Activated T-cell treated with anti-CD3 and anti-CD28 coated beads, Interleukin-2, amount 50 U/mL, for 4 hours (primary cell): ENCODE measurements around the gene AP3S2. TPM values are rescaled to one million over a fixed set of nuclear protein-coding genes. Genes with fewer than 3 reads are reported as not detected.

Experiments used
- ATAC-seq, 2 donors: fragments of 200-7000 bp; cut with Tn5 transposase; one replicate each; pipeline ENCODE4 v1.10.0; 2021
- DNase-seq: peaks from one replicate; pipeline ENCODE4 v3.0.0-alpha.2; 2020
- H3K27me3 Mint-ChIP-seq: one replicate; pipeline ENCODE4 v1.8.0; 2021; ENCODE audit warnings: low read depth, mixed read lengths
- H3K36me3 Mint-ChIP-seq: one replicate; pipeline ENCODE4 v1.8.0; 2022; ENCODE audit warnings: mixed read lengths; ENCODE audit not compliant: insufficient read depth
- H3K4me1 Mint-ChIP-seq: one replicate; pipeline ENCODE4 v1.8.0; 2021; ENCODE audit warnings: low read depth, mixed read lengths
- H3K4me3 Mint-ChIP-seq: one replicate; pipeline ENCODE4 v1.8.0; 2021; ENCODE audit warnings: mild to moderate bottlenecking, moderate library complexity, mixed read lengths
- H3K9me3 Mint-ChIP-seq: one replicate; pipeline ENCODE4 v1.8.0; 2021; ENCODE audit warnings: mixed read lengths
- total RNA-seq, 3 donors: library from RNA; stranded (reverse); gene quantifications; one replicate each; pipeline ENCODE4 v1.2.1, GENCODE V29; 2021

AP3S2 gene
- total RNA-seq, 3 donors from 2014 or later: 15.2 to 17.4 (median 17.1) TPM

- no peak for DNase-seq
- H3K9me3 Mint-ChIP-seq: no peaks in the 10 kb centered on the region
- H3K4me1 Mint-ChIP-seq: peaks cover 8% of the 10 kb centered on the region
- H3K36me3 Mint-ChIP-seq: no peaks in the 10 kb centered on the region
- H3K27me3 Mint-ChIP-seq: peaks cover 54% of the 10 kb centered on the region
- H3K4me3 Mint-ChIP-seq: peak overlapping the region; percentile 54
- no peak for ATAC-seq
These were observed 80.2 kb downstream of the AP3S2 start for GRCh38 chr15:89813381-89814111.

DNA sequence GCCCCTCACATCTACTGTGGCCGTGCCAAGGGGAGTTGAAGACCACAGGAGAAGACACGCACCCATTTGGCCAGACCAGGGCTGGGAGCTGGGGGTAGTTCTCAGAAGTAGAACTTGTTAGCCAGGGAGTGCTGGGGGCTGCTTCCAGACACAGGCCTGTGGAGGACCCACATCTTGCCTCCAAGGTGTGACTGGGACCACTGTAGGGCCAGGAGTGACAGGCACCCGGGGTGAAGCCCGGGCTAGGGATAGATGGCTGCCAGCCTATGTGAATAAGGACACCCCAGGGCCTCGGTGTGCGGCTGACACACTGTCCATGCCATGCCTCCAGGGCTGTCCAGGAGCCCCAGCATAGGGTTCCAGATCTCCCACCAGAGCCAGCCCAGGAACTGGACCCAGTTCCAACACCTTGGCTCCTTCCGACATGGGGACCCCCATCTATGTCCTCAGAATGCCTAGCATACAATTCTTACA is 80.9 kb downstream of the AP3S2 start:
- ATAC-seq (no peak), DNase-seq (no peak)
- Mint-ChIP-seq H3K27me3 (peaks cover 48% of the 10 kb centered on the region), H3K4me3 (no peak overlapping the region), H3K4me1 (peaks cover 8% of the 10 kb centered on the region), H3K9me3 (no peaks in the 10 kb centered on the region), H3K36me3 (no peaks in the 10 kb centered on the region)

DNA sequence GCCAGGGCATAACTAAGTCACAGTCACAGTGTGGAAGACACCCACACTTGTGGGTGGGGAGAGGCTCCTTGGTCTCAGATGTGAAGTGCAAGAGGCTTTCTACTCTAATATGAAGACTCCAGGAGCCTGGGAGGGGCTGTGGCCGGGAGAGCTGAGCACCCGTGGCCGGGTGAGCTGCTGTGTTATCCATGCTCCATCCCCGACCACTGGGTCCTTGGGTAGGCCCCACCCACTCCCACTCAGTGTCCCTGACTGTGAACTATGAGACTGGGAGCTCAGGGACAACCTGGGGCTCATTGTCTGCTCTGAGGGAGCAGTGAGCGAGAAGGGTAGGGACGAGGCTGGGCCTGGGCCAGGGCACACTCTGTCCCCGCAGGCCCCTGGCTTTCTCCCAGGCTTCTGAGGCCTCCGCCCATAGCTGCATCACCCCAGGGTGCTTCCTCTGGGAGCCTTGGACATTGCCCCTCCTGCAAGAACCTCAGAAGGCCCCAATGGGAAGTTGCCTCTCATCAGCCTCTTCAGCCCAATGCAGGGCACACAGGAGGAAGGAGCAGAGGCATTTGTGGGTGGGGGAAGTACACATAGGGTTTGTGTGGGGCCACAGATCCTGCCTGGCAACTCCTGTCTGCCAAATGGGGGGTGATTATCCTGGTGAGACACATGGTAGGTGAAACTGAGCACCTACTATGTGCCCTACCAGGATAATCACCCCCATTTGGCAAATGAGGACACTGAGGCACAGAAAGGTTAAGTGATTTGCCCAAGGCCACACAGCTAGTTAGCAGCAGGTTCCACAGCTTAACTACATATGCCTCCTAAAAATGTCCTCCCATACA is 81.6 kb downstream of the AP3S2 start:
- Mint-ChIP-seq H3K4me1 (peaks cover 8% of the 10 kb centered on the region), H3K27me3 (peaks cover 42% of the 10 kb centered on the region), H3K4me3 (no peak overlapping the region), H3K36me3 (no peaks in the 10 kb centered on the region), H3K9me3 (no peaks in the 10 kb centered on the region)
- ATAC-seq: no peak
- DNase-seq: no peak

DNA sequence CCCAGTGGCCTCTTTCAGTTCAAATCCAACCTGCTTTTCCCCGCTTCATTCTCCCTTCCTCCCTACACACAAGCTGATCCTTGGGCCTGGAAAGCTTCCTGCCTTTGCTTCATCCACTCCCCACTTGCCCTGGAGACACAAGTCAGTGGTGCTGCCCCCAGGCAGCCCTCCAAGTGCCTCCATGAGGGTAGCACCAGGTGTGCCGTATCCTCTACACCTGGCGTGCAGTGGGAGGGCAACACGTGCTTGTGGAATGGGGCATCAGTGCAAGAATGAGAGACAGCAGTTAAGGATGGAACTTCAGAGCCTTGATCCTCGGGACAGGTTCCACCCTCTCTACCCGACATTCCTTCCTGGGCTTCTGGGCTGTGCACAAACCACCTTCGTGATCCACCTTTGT is 83.0 kb downstream of the AP3S2 start:
- ATAC-seq: no peak
- Mint-ChIP-seq H3K36me3 (no peaks in the 10 kb centered on the region), H3K4me1 (peaks cover 7% of the 10 kb centered on the region), H3K27me3 (peaks cover 31% of the 10 kb centered on the region), H3K4me3 (no peak overlapping the region), H3K9me3 (no peaks in the 10 kb centered on the region)
- DNase-seq: no peak

DNA sequence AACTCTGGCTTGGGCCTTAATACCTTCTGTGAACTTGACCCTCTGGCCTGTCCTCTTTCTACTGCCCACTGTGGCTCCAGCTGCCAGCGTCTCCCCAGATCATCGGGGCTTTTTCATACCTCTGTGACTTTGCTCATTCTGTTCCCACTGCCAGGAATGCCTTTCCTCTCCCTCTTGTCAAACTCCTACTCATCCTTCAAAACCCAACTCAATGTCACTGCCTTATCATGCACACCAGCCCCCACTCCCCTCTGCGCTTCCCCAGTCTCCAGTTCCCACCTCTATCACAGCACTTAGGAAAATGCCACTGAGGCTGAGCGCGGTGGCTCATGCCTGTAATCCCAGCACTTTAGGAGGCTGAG is 84.0 kb downstream of the AP3S2 start:
- DNase-seq (no peak), ATAC-seq (no peak)
- H3K4me1 Mint-ChIP-seq: peaks cover 3% of the 10 kb centered on the region
- no peaks in the 10 kb centered on the region for H3K36me3 Mint-ChIP-seq
- peaks cover 22% of the 10 kb centered on the region for H3K27me3 Mint-ChIP-seq
- no peak overlapping the region for H3K4me3 Mint-ChIP-seq
- H3K9me3 Mint-ChIP-seq: no peaks in the 10 kb centered on the region

DNA sequence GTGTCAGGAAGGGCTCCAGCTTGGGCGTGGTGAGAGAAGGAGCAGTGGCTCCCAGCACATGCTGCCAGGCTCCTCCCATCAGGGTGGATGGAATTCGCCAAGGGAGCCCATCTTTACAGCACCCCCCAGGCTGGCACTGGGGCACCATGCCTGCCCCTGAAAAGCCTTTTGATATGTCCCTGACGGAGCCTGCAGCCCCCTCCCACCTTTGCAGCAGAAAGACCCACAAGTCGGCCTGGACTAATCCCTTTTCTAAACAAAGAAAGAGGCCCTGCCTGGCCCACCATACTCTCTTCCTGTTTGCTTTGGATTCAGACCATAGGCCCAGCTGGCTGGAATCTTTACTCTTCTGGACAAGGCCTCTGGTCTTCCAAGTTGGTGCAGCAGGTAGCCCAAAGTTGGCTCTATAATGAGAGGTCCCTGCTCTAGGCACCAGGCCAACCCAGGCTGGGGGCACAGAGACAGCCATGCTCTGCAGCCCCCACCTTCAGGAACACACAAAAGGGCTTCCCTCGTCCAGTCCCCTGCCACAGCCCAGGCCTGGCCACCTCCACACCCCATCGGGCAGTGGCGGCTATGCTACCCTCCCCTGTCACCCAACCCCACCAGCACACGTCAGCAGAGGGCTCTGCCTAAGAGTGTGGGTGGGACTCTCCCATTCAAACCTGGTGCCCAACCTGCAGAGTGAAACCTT is 84.6 kb downstream of the AP3S2 start:
- ATAC-seq (no peak), DNase-seq (no peak)
- Mint-ChIP-seq H3K4me1 (peaks cover 3% of the 10 kb centered on the region), H3K36me3 (no peaks in the 10 kb centered on the region), H3K27me3 (peaks cover 22% of the 10 kb centered on the region), H3K9me3 (no peaks in the 10 kb centered on the region), H3K4me3 (no peak overlapping the region)

DNA sequence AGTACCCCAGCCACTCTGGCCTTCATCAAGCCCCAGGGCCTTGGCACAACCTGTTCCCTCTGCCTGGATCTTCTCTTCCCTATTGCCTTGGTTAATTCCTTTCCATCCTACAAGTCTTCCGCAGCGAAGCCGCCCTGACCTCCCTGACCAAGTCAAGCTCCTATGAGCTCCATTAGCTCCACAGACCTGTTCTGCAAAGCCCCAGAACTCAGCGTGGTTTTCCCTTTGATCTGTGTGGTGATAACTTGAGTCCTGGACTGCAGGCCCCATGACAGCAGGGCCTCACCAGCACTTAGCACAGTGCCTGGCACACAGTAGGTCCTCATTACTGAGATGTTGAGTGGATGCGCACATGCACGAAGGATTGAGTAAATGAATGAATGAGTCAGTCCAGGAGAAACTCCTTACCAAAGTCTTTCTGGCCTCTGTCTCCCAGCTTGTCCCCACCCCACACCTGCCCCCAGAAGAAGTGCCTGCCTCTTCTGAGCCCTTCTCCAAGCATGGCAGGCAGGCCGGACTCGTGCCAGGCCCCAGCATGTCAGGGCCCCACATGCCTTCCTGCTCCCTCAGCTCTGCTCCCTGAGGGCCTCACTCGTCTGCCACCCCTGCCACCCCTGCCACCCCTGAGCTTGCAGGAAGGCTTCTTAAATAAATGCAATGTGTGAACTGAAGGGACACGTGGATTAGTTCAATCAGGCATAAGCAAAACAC is 85.5 kb downstream of the AP3S2 start:
- DNase-seq (no peak), ATAC-seq (no peak)

DNA sequence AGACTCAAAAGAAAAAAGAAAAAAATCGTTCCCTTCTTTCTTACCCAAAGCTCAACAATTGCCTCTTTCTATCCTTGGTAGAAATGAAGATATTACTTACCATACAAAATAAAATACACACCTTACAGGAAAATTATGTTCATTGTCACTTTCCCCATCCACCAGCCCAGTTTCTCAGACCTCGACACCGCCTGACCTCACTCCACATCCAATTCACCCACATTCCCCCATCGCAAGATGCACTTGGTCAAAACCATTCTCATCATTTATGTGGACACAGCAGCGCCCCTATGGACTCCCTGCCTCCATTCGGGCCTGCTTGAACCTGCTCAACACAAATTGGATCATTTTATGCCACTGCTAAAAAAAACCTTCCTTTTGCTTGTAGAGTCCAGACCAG is 86.1 kb downstream of the AP3S2 start:
- H3K9me3 Mint-ChIP-seq: no peaks in the 10 kb centered on the region
- ATAC-seq (no peak), DNase-seq (no peak)
- no peaks in the 10 kb centered on the region for H3K36me3 Mint-ChIP-seq
- no peaks in the 10 kb centered on the region for H3K4me1 Mint-ChIP-seq
- no peak overlapping the region for H3K4me3 Mint-ChIP-seq
- peaks cover 13% of the 10 kb centered on the region for H3K27me3 Mint-ChIP-seq

More for the DNA sequence above, 85.5 kb downstream of the AP3S2 start:
- Mint-ChIP-seq H3K27me3 (peaks cover 19% of the 10 kb centered on the region), H3K36me3 (no peaks in the 10 kb centered on the region), H3K4me1 (no peaks in the 10 kb centered on the region), H3K9me3 (no peaks in the 10 kb centered on the region), H3K4me3 (no peak overlapping the region)

GRCh38 chr15:89806559-89807550 is 86.9 kb downstream of the AP3S2 start:
- no peak for DNase-seq
- no peaks in the 10 kb centered on the region for H3K4me1 Mint-ChIP-seq

DNA sequence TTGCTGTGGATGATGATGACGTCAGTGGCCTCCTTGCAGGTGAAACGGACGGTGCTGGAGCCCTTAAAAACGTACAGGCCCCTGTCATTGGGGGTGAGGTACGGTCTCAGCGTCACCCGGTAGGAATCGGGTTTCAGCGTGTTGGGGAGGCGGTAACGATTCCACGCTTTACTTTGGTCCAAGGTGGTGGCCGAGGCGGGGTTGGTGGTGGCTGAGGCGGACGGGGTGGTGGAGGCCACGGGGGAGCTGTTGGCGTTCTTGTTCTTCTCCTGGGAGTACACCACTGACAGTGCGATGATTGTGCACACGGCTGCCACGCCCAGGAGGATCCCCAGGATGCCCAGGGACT is 87.6 kb downstream of the AP3S2 start:
- no peak for ATAC-seq
- Mint-ChIP-seq H3K4me1 (no peaks in the 10 kb centered on the region), H3K9me3 (no peaks in the 10 kb centered on the region), H3K36me3 (no peaks in the 10 kb centered on the region), H3K4me3 (no peak overlapping the region), H3K27me3 (peaks cover 8% of the 10 kb centered on the region)
- DNase-seq: no peak

More at GRCh38 chr15:89806559-89807550, 86.9 kb downstream of the AP3S2 start:
- no peak for ATAC-seq
- H3K4me3 Mint-ChIP-seq: no peak overlapping the region
- no peaks in the 10 kb centered on the region for H3K9me3 Mint-ChIP-seq
- peaks cover 11% of the 10 kb centered on the region for H3K27me3 Mint-ChIP-seq
- no peaks in the 10 kb centered on the region for H3K36me3 Mint-ChIP-seq

GRCh38 chr15:89805241-89806209 is 88.3 kb downstream of the AP3S2 start:
- no peaks in the 10 kb centered on the region for H3K36me3 Mint-ChIP-seq
- no peaks in the 10 kb centered on the region for H3K9me3 Mint-ChIP-seq
- peaks cover 9% of the 10 kb centered on the region for H3K27me3 Mint-ChIP-seq
- DNase-seq (no peak), ATAC-seq (no peak)
- no peak overlapping the region for H3K4me3 Mint-ChIP-seq
- no peaks in the 10 kb centered on the region for H3K4me1 Mint-ChIP-seq

GRCh38 chr15:89803941-89804800 is 89.6 kb downstream of the AP3S2 start:
- ATAC-seq: no peak
- H3K4me3 Mint-ChIP-seq: no peak overlapping the region
- H3K36me3 Mint-ChIP-seq: no peaks in the 10 kb centered on the region
- DNase-seq: no peak
- no peaks in the 10 kb centered on the region for H3K9me3 Mint-ChIP-seq
- H3K27me3 Mint-ChIP-seq: peaks cover 8% of the 10 kb centered on the region
- no peaks in the 10 kb centered on the region for H3K4me1 Mint-ChIP-seq
